Left ventricle myocardium superior (tissue), 1 donor: ENCODE measurements around the gene INTS14. TPM values are rescaled to one million over a fixed set of nuclear protein-coding genes. Genes with fewer than 3 reads are reported as not detected.
"Not testable (repeated sequence)": the region's sequence is repeated elsewhere in the genome, so short reads cannot be mapped to it uniquely, and the experiment has no call there.

ENCODE experiments used
- ATAC-seq: fragments of 200-7000 bp; cut with Tn5 transposase; one replicate; pipeline ENCODE4 v1.9.1; 2020; ENCODE audit warnings: mild to moderate bottlenecking, moderate library complexity
- DNase-seq: peaks from one replicate; pipeline ENCODE4 v3.0.0-alpha.2; 2020
- intact Hi-C: fragments of 100-400 bp; cut with micrococcal nuclease; formaldehyde crosslinking; loops from one replicate; pipeline ENCODE4 v1.11.0; 2022
- total RNA-seq: library from RNA; stranded (reverse); fragmentation: NEBNext Ultra II Directional; extraction: Animal tissue kit (Norgen Biotek cat#: 25700); gene quantifications from one replicate; pipeline ENCODE4 v1.2.1, GENCODE V29; 2021
- donor health status: DM: no; HTN: yes; CAD: no; lungs with severe emphysema.

The INTS14 gene
- total RNA-seq, 1 donor from 2014 or later, result 10.3 TPM

DNA sequence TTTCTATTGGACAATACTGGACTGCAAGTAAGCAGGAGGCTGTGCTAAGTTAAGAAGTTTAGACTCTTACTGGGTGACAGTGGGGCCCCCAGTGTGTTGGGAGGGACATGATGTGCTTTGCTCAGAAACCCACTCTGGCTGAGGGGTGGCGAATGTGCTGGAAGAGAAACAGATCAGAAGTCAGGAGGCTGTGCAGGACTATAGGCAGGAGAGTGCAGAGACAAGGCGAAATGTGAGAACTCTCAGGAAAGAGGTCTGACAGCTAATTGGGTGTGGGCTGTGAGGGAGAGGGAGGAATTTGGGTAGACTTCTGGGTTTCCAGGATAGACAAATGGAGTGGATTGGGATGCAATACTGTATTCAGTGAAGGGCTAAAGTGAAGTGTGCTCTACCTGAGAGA, 22.8 kb upstream of the INTS14 start:
- intact Hi-C loops, result no loop called here
- no peak for ATAC-seq

GRCh38 chr15:65632780-65633375, 21.9 kb upstream of the INTS14 start:
- ATAC-seq (no peak), DNase-seq (no peak)
- intact Hi-C loops, result no loop called here

More for the DNA sequence above, 22.8 kb upstream of the INTS14 start:
- no peak for DNase-seq

GRCh38 chr15:65631503-65631902, 20.6 kb upstream of the INTS14 start:
- ATAC-seq, result no peak
- intact Hi-C loops, result no loop called here
- DNase-seq, result no peak

DNA sequence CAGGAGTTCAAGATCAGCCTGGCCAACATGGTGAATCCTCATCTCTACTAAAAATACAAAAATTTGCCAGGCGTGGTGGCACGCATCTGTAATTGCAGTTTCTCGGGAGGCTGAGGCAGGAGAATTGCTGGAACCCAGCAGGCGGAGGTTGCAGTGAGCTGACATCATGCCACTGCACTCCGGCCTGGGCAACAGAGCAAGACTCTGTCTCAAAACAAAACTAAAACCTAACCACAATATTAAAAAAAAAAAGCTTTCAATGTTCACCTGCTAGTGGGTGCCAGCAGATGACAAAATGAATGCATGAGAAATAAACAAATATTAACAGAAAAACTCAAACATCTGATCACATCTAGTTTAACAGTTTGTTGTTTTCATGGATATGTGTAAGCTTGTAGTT, 19.8 kb upstream of the INTS14 start:
- no peak for ATAC-seq
- intact Hi-C loops, result no loop called here
- no peak for DNase-seq

DNA sequence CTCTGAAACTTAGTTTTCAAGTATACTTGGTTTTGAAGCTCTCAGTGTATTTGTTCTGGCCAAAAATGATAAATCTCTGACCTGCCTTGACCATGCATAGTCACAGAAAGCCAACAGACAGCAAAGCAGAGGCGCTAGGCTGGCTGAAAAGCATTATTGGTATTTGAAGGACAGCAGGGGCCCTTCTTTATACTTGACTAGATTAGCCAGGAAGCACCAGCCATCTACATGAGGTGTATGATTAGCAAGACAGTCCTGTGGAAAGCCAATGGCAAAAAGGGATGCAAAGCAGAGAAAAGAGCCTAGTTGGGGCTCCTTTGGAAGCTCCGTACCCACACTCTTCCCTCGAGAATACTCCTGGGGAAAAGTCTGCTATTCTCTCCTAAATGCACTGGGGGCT, 18.6 kb upstream of the INTS14 start:
- no peak for ATAC-seq
- DNase-seq, result no peak
- intact Hi-C loops, result no loop called here

DNA sequence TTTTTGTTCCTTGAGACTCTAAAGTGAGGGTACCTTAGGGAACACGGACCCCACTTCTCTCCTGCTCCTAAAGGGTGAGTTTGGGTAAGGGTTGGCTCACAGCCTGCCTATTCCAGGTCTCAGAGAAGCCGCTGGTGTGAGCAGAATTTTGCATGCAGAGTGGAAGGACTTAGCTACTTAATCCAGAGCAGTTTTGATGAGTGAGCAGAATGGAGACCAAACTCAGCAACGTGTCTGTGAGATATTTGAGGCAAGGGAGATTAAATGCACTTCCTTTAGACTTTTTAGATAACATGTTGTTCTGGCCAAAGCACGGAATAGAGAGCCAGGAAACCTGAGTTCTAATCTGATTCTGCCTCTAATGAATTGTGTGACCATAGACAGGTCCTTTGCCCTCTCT, 15.9 kb upstream of the INTS14 start:
- ATAC-seq (no peak), DNase-seq (no peak)
- intact Hi-C loops, result no loop called here

GRCh38 chr15:65623103-65623502, 12.2 kb upstream of the INTS14 start:
- DNase-seq (no peak), ATAC-seq (no peak)
- intact Hi-C loops, result no loop called here

DNA sequence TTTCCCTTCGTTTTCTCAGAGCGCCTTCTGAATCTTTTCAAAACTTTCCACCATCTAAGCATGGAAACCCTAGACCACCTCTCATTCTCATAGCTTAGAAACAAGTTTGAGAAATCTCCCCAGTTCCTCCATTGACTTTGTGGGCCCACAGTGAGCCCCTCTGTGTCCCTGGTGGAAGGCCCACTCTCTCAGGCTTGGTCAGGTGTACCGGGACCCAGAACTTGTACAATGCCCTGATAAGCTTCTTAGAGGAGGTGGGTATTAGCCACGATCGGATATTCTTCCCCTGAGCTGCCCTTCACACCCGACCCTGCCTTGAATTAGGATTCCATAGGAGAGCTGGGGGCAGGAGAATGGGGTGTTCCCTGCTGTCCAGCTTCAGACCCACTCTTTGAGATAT, 10.7 kb upstream of the INTS14 start, which contains the start of gene SLC24A1:
Gene SLC24A1, plus strand, starts transcription at position 301 of the 400 bp plus-strand sequence. CDS start 2,143 bp downstream, outside the sequence.
- ATAC-seq (no peak), DNase-seq (no peak)
- intact Hi-C loops, result no loop called here

- DNase-seq (no peak), ATAC-seq (no peak)
- intact Hi-C loops, result no loop called here
Measured at GRCh38 chr15:65620833-65621232, 9.9 kb upstream of the INTS14 start.

- DNase-seq, result no peak
- intact Hi-C loops, result no loop called here
Measured at GRCh38 chr15:65619626-65620290, 8.8 kb upstream of the INTS14 start.

DNA sequence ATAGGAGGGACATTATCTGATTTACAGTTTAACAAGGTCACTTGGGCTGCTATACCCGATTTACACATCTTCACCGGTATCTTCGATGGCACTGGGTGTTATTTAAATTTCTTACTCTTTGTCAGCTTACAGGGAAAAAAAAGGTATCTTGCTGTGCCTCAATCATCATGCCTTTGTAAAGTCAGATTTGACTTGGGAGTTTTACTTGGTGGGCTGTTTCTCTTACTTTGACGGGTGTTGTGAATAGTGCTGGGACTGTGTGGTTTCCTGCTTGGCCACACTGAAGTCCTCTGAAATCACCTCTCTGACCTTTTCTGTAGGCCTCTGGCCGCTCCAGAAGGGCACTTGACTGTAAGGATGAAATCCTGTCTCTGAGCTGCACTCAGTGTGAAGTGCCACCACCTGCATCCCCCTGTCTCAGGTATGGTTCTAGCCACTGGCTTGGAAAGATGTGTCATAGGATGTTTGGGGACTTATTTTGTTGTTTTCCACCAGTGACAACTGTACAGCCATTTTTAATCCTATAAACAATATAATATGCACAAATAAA, 7.7 kb upstream of the INTS14 start:
- intact Hi-C loops, result no loop called here
- DNase-seq, result no peak

More at GRCh38 chr15:65619626-65620290, 8.8 kb upstream of the INTS14 start:
- ATAC-seq, result no peak

DNA sequence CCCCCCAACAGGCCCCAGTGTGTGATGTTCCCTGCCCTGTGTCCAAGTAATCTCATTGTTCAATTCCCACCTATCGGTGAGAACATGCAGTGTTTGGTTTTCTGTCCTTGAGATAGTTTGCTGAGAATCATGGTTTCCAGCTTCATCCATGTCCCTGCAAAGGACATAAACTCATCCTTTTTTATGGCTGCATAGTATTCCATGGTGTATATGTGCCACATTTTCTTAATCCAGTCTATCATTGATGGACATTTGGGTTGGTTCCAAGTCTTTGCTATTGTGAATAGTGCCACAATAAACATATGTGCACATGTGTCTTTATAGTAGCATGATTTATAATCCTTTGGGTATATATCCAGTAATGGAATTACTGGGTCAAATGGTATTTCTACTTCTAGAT, 5.0 kb upstream of the INTS14 start:
- DNase-seq, ATAC-seq, intact Hi-C loops: not testable (repeated sequence)

More for the DNA sequence above, 7.7 kb upstream of the INTS14 start:
- no peak for ATAC-seq

DNA sequence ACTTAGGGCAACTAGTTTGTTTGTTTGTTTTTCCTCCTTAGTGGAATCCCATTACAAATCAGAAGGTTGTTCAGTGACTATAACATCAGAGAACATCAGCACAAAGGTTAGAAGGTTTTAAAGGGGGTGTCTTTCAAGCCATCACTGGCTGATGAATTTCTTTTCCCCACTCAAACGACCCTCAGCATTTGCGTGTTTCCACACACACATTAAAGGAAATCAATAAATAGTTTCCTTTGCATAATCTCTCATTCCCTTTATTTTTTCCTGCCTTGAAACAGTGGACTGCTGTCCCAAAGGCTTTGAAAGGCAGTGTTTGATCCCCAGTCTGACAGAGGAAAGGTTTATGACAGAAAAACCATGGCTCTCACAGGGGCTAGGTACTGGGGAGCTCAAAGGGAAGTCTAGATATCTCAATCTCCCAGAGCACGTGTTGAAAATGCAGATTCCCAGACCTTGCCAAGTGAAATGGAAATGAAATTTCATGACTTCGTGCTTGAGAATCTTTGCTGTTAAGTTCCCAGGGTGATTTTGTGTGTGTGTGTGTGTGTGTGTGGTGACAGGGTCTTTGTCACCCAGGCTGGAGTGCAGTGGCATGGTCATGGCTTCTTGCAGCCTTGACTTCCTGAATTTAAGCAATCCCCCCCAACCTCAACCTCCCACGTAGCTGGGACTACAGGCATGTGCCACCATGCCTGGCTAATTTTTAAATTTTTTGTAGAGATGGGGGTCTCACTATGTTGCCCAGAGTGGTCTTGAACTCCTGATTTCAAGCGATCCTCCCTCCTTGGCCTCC, 2.2 kb upstream of the INTS14 start:
- intact Hi-C loops, result no loop called here
- DNase-seq (no peak), ATAC-seq (no peak)

DNA sequence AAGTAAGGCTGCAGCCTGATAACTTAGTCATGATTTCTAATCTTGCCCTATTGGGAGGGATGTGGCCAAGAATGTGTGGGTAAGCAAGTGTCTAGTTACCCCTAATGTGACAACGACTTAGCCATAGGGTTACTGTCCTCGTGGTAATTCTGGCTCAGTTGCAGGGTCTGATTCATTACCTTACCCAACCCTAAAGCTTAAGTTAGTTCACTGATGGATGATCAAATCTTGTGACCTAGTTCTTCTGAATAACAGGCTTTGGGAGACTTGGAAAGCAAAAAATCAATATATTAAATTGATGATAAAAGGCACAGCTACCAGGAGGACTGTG, 1.6 kb upstream of the INTS14 start:
- intact Hi-C loops, result no loop called here
- DNase-seq (no peak), ATAC-seq (no peak)

- ATAC-seq, result no peak
- intact Hi-C loops, result no loop called here
- DNase-seq, result no peak
Measured at GRCh38 chr15:65611888-65612615, 1.1 kb upstream of the INTS14 start.

GRCh38 chr15:65603559-65603958, 7.4 kb downstream of the INTS14 start:
- no peak for DNase-seq
- intact Hi-C loops, result no loop called here
- no peak for ATAC-seq

DNA sequence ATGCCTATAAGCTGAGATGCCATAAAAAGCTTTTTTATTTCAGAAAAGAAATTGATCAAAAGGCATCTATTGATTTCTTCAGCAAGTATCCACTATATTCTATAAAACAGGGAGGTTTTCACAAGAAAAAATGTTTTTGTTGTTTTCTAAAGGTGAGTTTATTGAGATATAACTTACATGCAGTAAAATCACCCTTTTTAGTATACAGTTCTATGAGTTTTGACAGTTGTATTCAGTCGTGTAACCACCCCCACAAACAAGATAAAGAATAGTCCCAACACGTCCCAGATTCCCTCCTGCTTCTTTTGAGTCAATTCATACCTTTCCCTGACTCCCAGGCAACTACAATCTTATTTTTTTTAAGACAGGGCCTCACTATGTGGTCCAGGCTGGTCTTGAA, 7.8 kb downstream of the INTS14 start:
- no peak for ATAC-seq
- no peak for DNase-seq
- intact Hi-C loops, result no loop called here

DNA sequence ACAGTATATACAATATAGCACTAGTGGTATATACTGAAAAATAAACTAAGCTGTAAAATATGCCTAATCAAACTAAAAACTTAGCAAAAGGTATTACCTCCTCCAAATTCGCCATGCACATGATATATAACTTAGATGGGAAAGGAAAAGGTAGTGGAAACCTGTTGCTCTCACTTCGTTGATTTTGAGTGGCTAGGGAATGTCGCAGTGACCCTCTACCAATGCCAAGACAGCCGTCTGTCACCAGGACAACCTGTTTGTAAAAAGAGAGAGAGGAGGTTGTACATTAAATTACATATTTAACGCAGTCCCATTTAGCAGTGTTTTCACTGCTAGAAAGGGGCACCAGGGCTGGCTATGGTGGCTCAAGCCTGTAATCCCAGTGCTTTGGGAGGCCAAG, 11.3 kb downstream of the INTS14 start:
- ATAC-seq (no peak), DNase-seq (no peak)
- intact Hi-C loops, result no loop called here

DNA sequence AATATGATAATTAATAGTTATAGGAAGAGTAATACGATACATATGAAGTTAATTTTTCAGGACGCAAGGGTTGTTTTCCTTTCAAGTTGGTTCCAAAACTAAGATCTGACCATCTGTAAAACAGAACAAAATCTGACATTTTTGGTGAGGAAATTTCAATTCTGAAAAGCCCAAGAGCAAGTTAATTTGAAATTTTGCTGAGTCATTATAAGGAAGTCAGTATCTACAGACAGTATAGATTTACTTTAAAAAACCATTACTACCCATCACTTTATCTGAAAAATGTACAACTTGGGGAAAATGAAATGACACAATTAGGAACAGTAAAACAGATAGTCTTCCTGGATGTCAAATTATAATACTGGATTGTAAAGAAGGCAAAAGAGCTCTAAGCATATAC, 12.5 kb downstream of the INTS14 start:
- intact Hi-C loops, result no loop called here
- ATAC-seq, result no peak

DNA sequence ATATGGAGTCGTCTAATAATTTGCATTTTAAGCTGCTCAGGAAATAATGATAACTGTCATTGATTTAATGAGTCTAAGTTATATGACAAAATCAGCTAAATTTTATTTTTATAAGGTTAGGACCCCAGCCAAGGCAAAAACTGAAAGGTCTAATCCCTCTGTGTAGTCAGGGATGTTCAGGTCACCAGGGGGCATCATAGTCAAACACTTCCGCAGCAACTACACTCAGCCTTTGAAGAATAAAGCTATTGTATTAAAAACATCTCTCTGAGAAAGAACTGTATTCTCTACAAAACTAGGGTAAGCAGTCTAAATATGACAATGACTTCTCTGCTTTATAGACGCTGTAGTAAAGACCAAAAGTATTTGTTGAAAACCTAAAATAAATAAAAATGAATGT, 15.0 kb downstream of the INTS14 start:
- ATAC-seq, result no peak
- no peak for DNase-seq
- intact Hi-C loops, result no loop called here

More for the DNA sequence above, 12.5 kb downstream of the INTS14 start:
- DNase-seq, result no peak
